ENCODE measurements around the gene C18orf63. TPM values are rescaled to one million over a fixed set of nuclear protein-coding genes. Genes with fewer than 3 reads are reported as not detected.
"Not testable (repeated sequence)": the region's sequence is repeated elsewhere in the genome, so short reads cannot be mapped to it uniquely, and the experiment has no call there.

The C18orf63 gene
- total RNA-seq, 1 donor from 2014 or later = not detected

- Mint-ChIP-seq H3K4me1 (peaks cover 54% of the 10 kb centered on the region), H3K27me3 (no peaks in the 10 kb centered on the region), H3K36me3 (ENCODE audit: low read depth) (peaks cover 5% of the 10 kb centered on the region), H3K9me3 (peaks cover 4% of the 10 kb centered on the region), H3K27ac (no peak overlapping the region), H3K4me3 (peak overlapping the region; percentile 97)
- ChIA-PET POLR2A (interaction anchor here (1.2 kb wide), 1 partner anchor 28 kb away, joined by 3 read pairs; no protein-coding TSS in a partner anchor), CTCF (no interaction called here)
- no peak for TF ChIP-seq CTCF (IDR thresholded peaks at IDR 0.05)
- DNase-seq (no peak), ATAC-seq (ENCODE audit: low read depth) (no peak)
- intact Hi-C loops (cut with micrococcal nuclease) = no loop called here
Measured at GRCh38 chr18:74290021-74290420, 25.6 kb upstream of the C18orf63 start.

GRCh38 chr18:74290794-74291471 lies 24.7 kb upstream of the C18orf63 start:
- no peak for TF ChIP-seq CTCF (IDR thresholded peaks at IDR 0.05)
- ChIA-PET CTCF (no interaction called here), POLR2A (interaction anchor here (0.8 to 1.0 kb wide), 2 partner anchors 44 to 142 kb away, joined by 3 to 5 read pairs; no protein-coding TSS in a partner anchor)
- peaks cover 54% of the 10 kb centered on the region for H3K4me1 Mint-ChIP-seq
- DNase-seq = no peak
- H3K4me3 Mint-ChIP-seq = peak overlapping the region; percentile 97
- H3K27me3 Mint-ChIP-seq = no peaks in the 10 kb centered on the region
- ATAC-seq (ENCODE audit: low read depth) = no peak
- H3K36me3 Mint-ChIP-seq (ENCODE audit: low read depth) = peaks cover 5% of the 10 kb centered on the region
- H3K27ac Mint-ChIP-seq = no peak overlapping the region
- peaks cover 4% of the 10 kb centered on the region for H3K9me3 Mint-ChIP-seq
- intact Hi-C loops (cut with micrococcal nuclease) = no loop called here

- intact Hi-C loops (cut with micrococcal nuclease) = no loop called here
- ATAC-seq (ENCODE audit: low read depth) = no peak
- no peak for DNase-seq
- H3K27me3 Mint-ChIP-seq = no peaks in the 10 kb centered on the region
- ChIA-PET CTCF (no interaction called here), POLR2A (interaction anchor here (0.8 to 1.0 kb wide), 2 partner anchors 43 to 142 kb away, joined by 3 to 5 read pairs; no protein-coding TSS in a partner anchor)
- H3K36me3 Mint-ChIP-seq (ENCODE audit: low read depth) = peaks cover 5% of the 10 kb centered on the region
- peaks cover 53% of the 10 kb centered on the region for H3K4me1 Mint-ChIP-seq
- H3K4me3 Mint-ChIP-seq = peak overlapping the region; percentile 97
- peaks cover 4% of the 10 kb centered on the region for H3K9me3 Mint-ChIP-seq
- H3K27ac Mint-ChIP-seq = peak overlapping the region; percentile 91
- TF ChIP-seq CTCF (IDR thresholded peaks at IDR 0.05) = no peak
Measured at GRCh38 chr18:74291472-74291770, 24.2 kb upstream of the C18orf63 start.

- ChIA-PET POLR2A (interaction anchor here (0.8 to 1.0 kb wide), 2 partner anchors 42 to 143 kb away, joined by 3 to 5 read pairs; no protein-coding TSS in a partner anchor), CTCF (no interaction called here)
- TF ChIP-seq CTCF (IDR thresholded peaks at IDR 0.05) = no peak
- Mint-ChIP-seq H3K4me1 (peaks cover 49% of the 10 kb centered on the region), H3K4me3 (peak within 1 kb of the TSS; percentile 97), H3K27me3 (no peaks in the 10 kb centered on the region), H3K27ac (peak within 1 kb of the TSS; percentile 91), H3K36me3 (ENCODE audit: low read depth) (peaks cover 5% of the 10 kb centered on the region), H3K9me3 (peaks cover 4% of the 10 kb centered on the region)
- intact Hi-C loops (cut with micrococcal nuclease) = loop anchor here (1.0 to 2.0 kb wide), 8 partner anchors 28 to 917 kb away; partner anchors contain the start of genes CNDP2, PTGR3, TIMM21 and ZNF407
- DNase-seq = peak; percentile 99
- peak; percentile 97 for ATAC-seq (ENCODE audit: low read depth)
Measured at GRCh38 chr18:74291771-74292540, 23.7 kb upstream of the C18orf63 start, which contains the start of gene CYB5A. Gene CYB5A (minus strand): TSS chr18:74291963. CDS start chr18:74291875, 88 bp downstream.

- intact Hi-C loops (cut with micrococcal nuclease) = loop anchor here (1.0 to 2.0 kb wide), 8 partner anchors 28 to 917 kb away; partner anchors contain the start of genes CNDP2, PTGR3, TIMM21 and ZNF407
- Mint-ChIP-seq H3K4me1 (peaks cover 44% of the 10 kb centered on the region), H3K4me3 (peak overlapping the region; percentile 97), H3K27me3 (no peaks in the 10 kb centered on the region), H3K36me3 (ENCODE audit: low read depth) (peaks cover 5% of the 10 kb centered on the region), H3K9me3 (peaks cover 4% of the 10 kb centered on the region), H3K27ac (peak overlapping the region; percentile 91)
- ChIA-PET CTCF (no interaction called here), POLR2A (no interaction called here)
- DNase-seq (no peak), ATAC-seq (ENCODE audit: low read depth) (no peak)
- TF ChIP-seq CTCF (IDR thresholded peaks at IDR 0.05) = no peak
Measured at GRCh38 chr18:74292541-74292858, 23.1 kb upstream of the C18orf63 start.

GRCh38 chr18:74292982-74293381 lies 22.7 kb upstream of the C18orf63 start:
- ATAC-seq (ENCODE audit: low read depth); DNase-seq; H3K27ac Mint-ChIP-seq; POLR2A ChIA-PET; CTCF ChIA-PET; H3K27me3 Mint-ChIP-seq; H3K36me3 Mint-ChIP-seq (ENCODE audit: low read depth); H3K9me3 Mint-ChIP-seq: not testable (repeated sequence)
- Mint-ChIP-seq H3K4me1 (peaks cover 39% of the 10 kb centered on the region), H3K4me3 (peak overlapping the region; percentile 97)
- intact Hi-C loops (cut with micrococcal nuclease) = loop anchor here (1.0 to 2.0 kb wide), 8 partner anchors 29 to 916 kb away; partner anchors contain the start of genes CNDP2, PTGR3, TIMM21 and ZNF407

Measured in activated B cell treated with CpG ODN at 0.5 μM for 24 hours (primary cell).